Tibial nerve (tissue), 4 donors: Measurements from ENCODE around the gene PERP. TPM values are rescaled to one million over a fixed set of nuclear protein-coding genes. Genes with fewer than 3 reads are reported as not detected.
"Not testable (repeated sequence)": the region's sequence is repeated elsewhere in the genome, so short reads cannot be mapped to it uniquely, and the experiment has no call there.

Experiments used
- DNase-seq, 2 donors: peaks; one replicate each; pipeline ENCODE4 v3.0.0-alpha.2; 2019; ENCODE audit warnings: low spot score in 2 of 2
- H3K27ac ChIP-seq, 4 donors: fragments of 200-600 bp; sonication (generic) in 3 of 4; one replicate each; pipeline ENCODE4 v1.5.1; 2017 to 2019; ENCODE audit warnings: mild to moderate bottlenecking in 1 of 4
- H3K27me3 ChIP-seq, 2 donors: fragments of 200-600 bp; sonication (generic) in 1 of 2; one replicate each; pipeline versions ENCODE4 v1.5.1 to v1.6.0; 2017 to 2019
- H3K36me3 ChIP-seq, 3 donors: fragments of 200-600 bp; sonication (generic); one replicate each; pipeline ENCODE4 v1.5.1; 2018 to 2019
- H3K4me1 ChIP-seq, 4 donors: fragments of 200-600 bp; sonication (generic) in 3 of 4; one replicate each; pipeline ENCODE4 v1.5.1; 2017 to 2019
- H3K4me3 ChIP-seq, 4 donors: fragments of 200-600 bp; sonication (generic) in 3 of 4; one replicate each; pipeline ENCODE4 v1.5.1; 2017 to 2019; ENCODE audit warnings: mild to moderate bottlenecking in 1 of 4, moderate library complexity in 1 of 4
- H3K9me3 ChIP-seq, 4 donors: fragments of 200-600 bp; sonication (generic) in 3 of 4; one replicate each; pipeline ENCODE4 v1.5.1; 2017 to 2019
- EP300 ChIP-seq, 2 donors: sonication (generic); formaldehyde crosslinking; IDR thresholded peaks; one replicate each; pipeline ENCODE4 v1.6.1; 2017; ENCODE audit warnings: antibody characterized with exemption in 2 of 2, mild to moderate bottlenecking in 1 of 2
- POLR2A ChIP-seq, 2 donors: fragments of 450-650 bp; IDR thresholded peaks; one replicate each; pipeline ENCODE4 v1.6.1; 2017; ENCODE audit warnings: antibody characterized with exemption in 2 of 2, mild to moderate bottlenecking in 2 of 2, moderate library complexity in 2 of 2
- WGBS, 2 donors: methylation state at CpG; one replicate each; pipeline ENCODE4 v1.1.5; 2018; 5-methylcytosine and 5-hydroxymethylcytosine counted together
- total RNA-seq, 4 donors: library from RNA; depleted of rRNA; stranded (reverse); fragments of >200 nt; gene quantifications; one replicate each; pipeline ENCODE4 v1.1.0, GENCODE V29; 2016
- TF ChIP-seq, protein P1 (sequence below), 5 experiments: fragments of 200-600 bp in 3 of 5; fragments of 450-650 bp in 2 of 5; sonication (generic) in 3 of 5; IDR thresholded peaks; one replicate each; pipeline ENCODE4 v1.5.1; 2016 to 2019; ENCODE audit warnings: antibody characterized with exemption in 5 of 5, mild to moderate bottlenecking in 3 of 5, moderate library complexity in 2 of 5

The PERP gene
- total RNA-seq, 4 donors from 2014 or later = 15.3 to 29.1 (median 27.7) TPM

DNA sequence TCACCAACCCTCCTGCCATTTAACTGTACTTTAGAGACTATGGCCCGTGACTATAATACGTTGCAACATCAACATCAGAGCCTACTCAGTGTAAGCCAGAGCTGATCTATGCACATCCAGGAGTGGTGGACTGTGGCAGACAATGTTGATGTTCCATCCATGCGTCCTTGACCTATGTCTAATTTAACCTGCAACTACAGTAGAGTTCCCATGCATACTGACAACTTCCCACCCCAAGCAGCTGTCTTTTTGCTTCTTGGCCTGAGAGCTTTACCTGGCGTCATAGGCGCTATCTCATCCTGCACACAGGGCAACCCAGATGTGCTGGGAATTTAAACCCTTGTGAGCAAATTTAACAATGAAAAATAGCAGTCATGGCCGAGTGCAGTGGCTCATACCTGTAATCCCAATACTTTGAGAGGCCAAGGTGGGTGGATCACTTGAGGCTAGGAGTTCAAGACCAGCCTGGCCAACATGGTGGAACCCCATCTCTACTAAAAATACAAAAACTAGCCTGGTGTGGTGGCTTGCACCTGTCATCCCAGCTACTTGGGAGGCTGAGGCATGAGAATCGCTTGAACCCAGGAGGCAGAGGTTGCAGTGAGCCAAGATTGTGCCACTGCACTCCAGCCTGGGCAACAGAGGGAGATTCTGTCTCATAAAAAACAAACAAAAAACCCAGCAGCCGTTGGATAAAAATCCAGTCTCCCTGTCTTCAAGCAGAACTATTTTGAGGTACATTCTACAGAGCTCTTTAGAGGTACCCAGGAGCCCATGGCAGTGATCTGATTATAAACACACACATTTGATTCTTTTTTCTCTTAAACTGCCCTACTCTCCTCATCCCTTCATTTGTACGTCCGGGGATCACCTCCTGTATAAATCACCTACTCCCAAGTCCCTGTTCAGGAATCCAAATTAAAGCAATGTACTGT is 22.0 kb downstream of the PERP start:
- WGBS, 2 donors = 81 to 93% methylated on average over 10 of the region's 10 CpGs
- no peak for DNase-seq
- TF ChIP-seq EP300 (IDR thresholded peaks at IDR 0.05) (no peak), POLR2A (IDR thresholded peaks at IDR 0.05) (no peak)
- TF ChIP-seq, protein P1, sequence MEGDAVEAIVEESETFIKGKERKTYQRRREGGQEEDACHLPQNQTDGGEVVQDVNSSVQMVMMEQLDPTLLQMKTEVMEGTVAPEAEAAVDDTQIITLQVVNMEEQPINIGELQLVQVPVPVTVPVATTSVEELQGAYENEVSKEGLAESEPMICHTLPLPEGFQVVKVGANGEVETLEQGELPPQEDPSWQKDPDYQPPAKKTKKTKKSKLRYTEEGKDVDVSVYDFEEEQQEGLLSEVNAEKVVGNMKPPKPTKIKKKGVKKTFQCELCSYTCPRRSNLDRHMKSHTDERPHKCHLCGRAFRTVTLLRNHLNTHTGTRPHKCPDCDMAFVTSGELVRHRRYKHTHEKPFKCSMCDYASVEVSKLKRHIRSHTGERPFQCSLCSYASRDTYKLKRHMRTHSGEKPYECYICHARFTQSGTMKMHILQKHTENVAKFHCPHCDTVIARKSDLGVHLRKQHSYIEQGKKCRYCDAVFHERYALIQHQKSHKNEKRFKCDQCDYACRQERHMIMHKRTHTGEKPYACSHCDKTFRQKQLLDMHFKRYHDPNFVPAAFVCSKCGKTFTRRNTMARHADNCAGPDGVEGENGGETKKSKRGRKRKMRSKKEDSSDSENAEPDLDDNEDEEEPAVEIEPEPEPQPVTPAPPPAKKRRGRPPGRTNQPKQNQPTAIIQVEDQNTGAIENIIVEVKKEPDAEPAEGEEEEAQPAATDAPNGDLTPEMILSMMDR (IDR thresholded peaks at IDR 0.05) = no peak
- H3K4me3 ChIP-seq = no peak overlapping the region
- H3K27ac ChIP-seq = no peak overlapping the region
- peaks cover 0 to 9% (median 0%) of the 10 kb centered on the region in 4 donors for H3K9me3 ChIP-seq
- no peaks in the 10 kb centered on the region for H3K36me3 ChIP-seq
- H3K27me3 ChIP-seq = no peaks in the 10 kb centered on the region
- H3K4me1 ChIP-seq = peaks cover 0 to 7% (median 0%) of the 10 kb centered on the region in 4 donors

DNA sequence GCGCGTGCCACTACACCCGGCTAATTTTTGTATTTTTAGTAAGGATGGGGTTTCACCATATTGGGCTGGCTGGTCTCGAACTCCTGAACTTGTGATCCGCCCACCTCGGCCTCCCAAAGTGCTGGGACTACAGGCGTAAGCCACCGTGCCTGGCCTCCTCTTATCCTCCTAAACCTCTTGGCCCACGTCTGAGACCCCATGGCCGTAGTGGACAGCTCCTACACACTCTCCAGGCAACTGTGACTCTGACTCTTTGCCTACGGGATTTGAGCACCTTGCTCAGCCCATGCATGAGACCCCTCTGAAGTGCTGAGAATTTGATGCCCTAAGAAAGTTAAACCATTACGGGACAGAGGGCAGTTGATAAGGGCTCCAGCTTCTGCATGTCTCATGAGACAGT is 25.0 kb downstream of the PERP start:
- Histone ChIP-seq H3K27me3 (no peaks in the 10 kb centered on the region), H3K4me3 (no peak overlapping the region), H3K36me3 (no peaks in the 10 kb centered on the region), H3K27ac (no peak overlapping the region), H3K4me1 (no peaks in the 10 kb centered on the region), H3K9me3 (peaks cover 0 to 17% (median 0%) of the 10 kb centered on the region in 4 donors)
- DNase-seq = no peak
- WGBS, 2 donors = 87 to 93% methylated on average over 12 of the region's 12 CpGs
- TF ChIP-seq, protein P1 (IDR thresholded peaks at IDR 0.05) = no peak
- TF ChIP-seq POLR2A (IDR thresholded peaks at IDR 0.05) (no peak), EP300 (IDR thresholded peaks at IDR 0.05) (no peak)

DNA sequence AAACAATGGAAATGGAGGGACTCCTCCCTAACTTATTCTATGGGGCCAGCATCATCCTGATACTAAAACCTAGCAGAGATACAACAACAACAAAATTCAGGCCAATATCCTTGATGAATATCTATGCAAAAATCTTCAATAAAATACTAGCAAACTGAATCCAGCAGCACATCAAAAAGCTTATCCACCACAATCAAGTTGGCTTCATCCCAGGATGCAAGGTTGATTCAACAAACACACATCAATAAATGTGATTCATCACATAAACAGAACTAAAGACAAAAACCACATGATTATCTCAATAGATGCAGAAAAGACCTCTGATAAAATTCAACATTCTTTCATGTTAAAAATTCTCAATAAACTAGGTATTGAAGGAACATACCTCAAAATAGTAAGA is 27.7 kb downstream of the PERP start:
- H3K36me3 ChIP-seq, H3K27ac ChIP-seq, H3K4me1 ChIP-seq, H3K27me3 ChIP-seq, DNase-seq, H3K4me3 ChIP-seq: not testable (repeated sequence)
- H3K9me3 ChIP-seq = peaks cover 0 to 29% (median 0%) of the 10 kb centered on the region in 4 donors

DNA sequence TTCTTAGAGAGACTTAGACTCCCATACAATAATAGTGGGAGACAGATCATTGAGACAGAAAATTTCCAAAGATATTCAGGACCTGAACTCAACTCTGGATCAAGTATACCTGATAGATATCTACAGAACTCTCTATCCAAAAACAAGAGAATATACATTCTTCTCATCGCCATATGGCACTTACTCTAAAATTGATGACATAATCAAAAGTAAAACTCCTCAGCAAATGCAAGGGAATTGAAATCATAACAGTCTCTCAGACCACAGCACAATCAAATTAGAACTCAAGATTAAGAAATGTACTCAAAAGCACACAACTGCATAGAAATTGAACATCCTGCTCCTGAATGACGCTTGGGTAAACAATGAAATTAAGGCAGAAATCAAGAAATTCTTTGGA is 28.7 kb downstream of the PERP start:
- Histone ChIP-seq H3K27me3 (no peaks in the 10 kb centered on the region), H3K27ac (no peak overlapping the region), H3K4me1 (no peaks in the 10 kb centered on the region), H3K9me3 (peaks cover 0 to 40% (median 0%) of the 10 kb centered on the region in 4 donors), H3K4me3 (no peak overlapping the region), H3K36me3 (no peaks in the 10 kb centered on the region)
- TF ChIP-seq, protein P1 (IDR thresholded peaks at IDR 0.05) = no peak
- no peak for TF ChIP-seq EP300 (IDR thresholded peaks at IDR 0.05)
- TF ChIP-seq POLR2A (IDR thresholded peaks at IDR 0.05) = no peak
- 86 to 89% methylated on average over 2 of the region's 2 CpGs for WGBS, 2 donors
- DNase-seq = no peak

DNA sequence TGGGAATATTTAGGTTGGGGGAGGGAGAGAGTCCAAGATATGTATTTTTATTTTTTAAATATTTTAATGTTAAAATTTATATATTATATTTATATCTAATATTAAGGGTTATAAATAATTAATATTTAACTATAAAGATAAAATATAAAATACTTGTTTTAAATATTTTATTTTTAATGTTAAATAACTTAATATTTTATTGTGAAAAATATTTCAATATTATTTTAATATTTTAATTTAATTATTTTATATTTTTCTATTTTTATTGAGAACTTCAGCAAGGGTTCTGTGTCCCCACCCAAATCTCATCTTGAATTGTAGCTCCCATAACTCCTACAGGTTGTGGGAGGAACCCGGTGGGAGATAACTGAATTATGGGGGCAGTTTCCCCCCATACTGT is 34.0 kb downstream of the PERP start:
- DNase-seq = no peak
- Histone ChIP-seq H3K9me3 (peaks cover 0 to 29% (median 0%) of the 10 kb centered on the region in 4 donors), H3K4me1 (no peaks in the 10 kb centered on the region), H3K27me3 (no peaks in the 10 kb centered on the region), H3K4me3 (no peak overlapping the region), H3K27ac (no peak overlapping the region), H3K36me3 (no peaks in the 10 kb centered on the region)
- TF ChIP-seq POLR2A (IDR thresholded peaks at IDR 0.05) (no peak), EP300 (IDR thresholded peaks at IDR 0.05) (no peak)
- TF ChIP-seq, protein P1 (IDR thresholded peaks at IDR 0.05) = no peak
- 93 to 98% methylated on average over 1 of the region's 1 CpG for WGBS, 2 donors
